Endometrial microvascular endothelial cells (primary cell): Measurements from ENCODE around the gene MAPK1. TPM values are rescaled to one million over a fixed set of nuclear protein-coding genes. Genes with fewer than 3 reads are reported as not detected.
"Not testable (repeated sequence)": the region's sequence is repeated elsewhere in the genome, so short reads cannot be mapped to it uniquely, and the experiment has no call there.

Experiments
- in situ Hi-C: cut with HindIII; loops from 2 replicates; pipeline ENCODE4 v1.10.0; 2017; ENCODE audit warnings: low sequenced_read_pairs, low pct_unique_long_range_greater_than_20kb; ENCODE audit errors: inconsistent ontology term
- total RNA-seq: library from RNA; depleted of rRNA; stranded (reverse); fragments of >200 nt; gene quantifications from one replicate; pipeline ENCODE4 v1.2.3, GENCODE V29; 2015; ENCODE audit errors: inconsistent ontology term

MAPK1 gene
- total RNA-seq, 1 donor from 2014 or later = 68.0 TPM

DNA sequence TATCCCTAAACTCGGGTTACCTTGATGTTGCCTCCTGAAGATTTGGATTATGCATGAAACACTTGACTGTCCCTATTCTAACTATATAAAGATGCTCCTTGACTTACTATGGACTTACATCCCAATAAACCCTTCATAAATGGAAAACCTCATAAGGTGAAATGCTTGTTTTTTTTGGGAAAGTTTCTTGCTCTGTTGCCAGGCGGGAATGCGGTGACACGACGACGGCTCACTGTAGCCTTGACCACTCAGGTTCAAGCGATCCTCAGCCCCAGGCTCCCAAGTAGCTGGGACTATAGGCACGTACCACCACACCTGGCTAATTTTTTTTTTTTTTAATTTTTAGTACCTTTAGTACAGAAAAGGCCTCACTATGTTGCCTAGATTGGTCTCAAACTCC, 10.6 kb downstream of the MAPK1 start:
- in situ Hi-C loops = no loop called here

DNA sequence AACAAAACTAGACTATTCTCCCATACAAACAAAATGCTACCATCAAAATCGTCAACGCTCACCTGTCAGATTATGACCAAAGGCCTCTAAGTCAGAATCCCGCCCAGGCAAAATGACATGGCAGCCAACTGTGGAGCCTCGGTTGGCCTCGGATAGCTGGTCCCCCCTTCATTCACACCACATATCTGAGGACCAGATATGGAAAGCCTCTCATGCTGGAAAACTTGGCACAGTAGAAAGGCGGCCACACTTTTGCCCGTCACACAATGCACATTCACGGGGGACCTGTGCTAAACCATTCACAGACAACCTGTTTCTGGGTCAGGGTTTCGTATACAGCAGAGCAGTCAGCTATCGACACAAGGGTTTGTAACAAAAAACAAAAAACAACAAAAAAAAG, 11.2 kb downstream of the MAPK1 start:
- in situ Hi-C loops = no loop called here

DNA sequence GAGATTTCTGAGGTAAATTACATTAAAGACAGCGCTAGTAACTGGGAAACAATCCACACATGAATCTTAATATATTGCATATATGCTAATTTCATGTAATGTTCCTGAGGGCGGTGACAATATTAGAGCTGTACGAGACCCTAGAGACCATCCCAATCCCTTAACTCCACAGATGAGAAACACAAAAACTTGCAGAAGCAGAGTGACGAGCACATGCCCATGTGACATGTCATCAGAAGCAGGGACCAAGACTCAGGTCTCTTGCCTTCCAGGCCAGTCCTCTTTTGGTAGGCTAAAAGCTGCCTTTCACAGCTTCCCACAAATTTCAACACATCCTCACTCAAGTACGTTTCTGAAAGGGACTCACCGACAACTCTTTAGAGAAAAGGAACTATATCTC, 11.8 kb downstream of the MAPK1 start:
- in situ Hi-C loops = no loop called here

- in situ Hi-C loops = no loop called here
Observed at GRCh38 chr22:21850660-21851059, 16.8 kb downstream of the MAPK1 start.

DNA sequence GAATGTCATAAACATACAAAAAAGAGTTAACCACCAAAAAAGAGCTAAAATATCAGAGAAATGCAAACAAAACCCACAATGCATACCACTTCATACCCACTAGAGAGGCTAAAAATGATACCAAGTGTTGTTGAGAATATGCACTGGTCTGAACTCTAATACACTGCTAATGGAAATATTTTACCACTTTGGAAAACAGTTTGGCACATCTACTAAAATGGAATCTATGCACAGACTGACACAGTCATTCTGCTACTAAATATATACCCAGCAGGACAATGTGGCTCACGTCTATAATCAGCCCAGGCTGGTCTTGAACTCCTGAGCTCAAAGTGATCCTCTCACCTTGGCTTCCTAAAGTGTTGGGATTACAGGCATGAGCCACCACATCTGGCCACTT, 18.0 kb downstream of the MAPK1 start:
- in situ Hi-C loops = no loop called here

GRCh38 chr22:21848057-21848456, 19.4 kb downstream of the MAPK1 start:
- in situ Hi-C loops = not testable (repeated sequence)

- in situ Hi-C loops = no loop called here
Observed at GRCh38 chr22:21845558-21846453, 21.6 kb downstream of the MAPK1 start.

DNA sequence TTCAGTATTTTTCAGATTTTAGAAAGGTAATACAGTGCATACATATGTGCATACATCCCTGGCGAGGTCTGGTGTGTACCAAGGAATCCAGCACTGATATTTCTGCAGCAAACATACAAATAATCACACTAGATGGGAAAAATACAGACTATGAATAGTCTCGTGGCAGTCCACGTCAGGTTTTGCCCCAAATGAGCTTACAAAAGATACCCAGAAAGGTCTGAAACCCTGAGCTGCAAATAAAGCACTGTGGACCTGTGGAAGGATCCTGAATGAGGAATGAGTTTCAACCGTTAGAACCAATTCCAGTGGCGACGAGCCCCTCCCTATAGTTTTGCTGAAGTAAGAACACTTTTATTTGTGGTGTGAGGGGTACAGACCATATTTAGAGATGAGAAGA, 24.5 kb downstream of the MAPK1 start:
- in situ Hi-C loops = no loop called here

- in situ Hi-C loops = no loop called here
Observed at GRCh38 chr22:21841422-21841821, 26.0 kb downstream of the MAPK1 start.

DNA sequence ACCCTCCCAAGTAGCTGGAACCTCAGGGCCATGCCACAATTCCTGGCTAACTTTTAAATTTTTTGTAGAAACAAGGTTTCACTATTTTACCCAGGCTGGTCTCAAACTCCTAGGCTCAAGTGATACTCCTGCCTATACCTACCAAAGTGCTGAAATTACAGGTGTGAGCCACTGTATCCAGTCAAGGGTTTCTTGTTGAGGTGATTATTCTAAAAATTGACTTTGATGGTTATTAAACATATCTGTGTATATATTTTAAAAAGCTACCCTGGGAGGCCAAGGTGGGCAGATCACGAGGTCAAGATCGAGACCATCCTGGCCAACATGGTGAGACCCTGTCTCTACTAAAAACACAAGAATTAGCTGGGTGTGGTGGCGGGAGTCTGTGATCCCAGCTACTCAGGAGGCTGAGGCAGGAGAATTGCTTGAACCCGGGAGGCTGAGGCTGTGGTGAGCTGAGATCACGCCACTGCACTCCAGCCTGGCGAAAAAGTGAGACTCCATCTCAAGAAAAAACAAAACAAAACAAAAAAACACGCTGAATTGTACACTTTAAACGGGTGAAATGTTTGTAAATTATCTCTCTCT, 27.1 kb downstream of the MAPK1 start:
- in situ Hi-C loops = no loop called here

- in situ Hi-C loops = no loop called here
Observed at GRCh38 chr22:21839765-21840140, 27.7 kb downstream of the MAPK1 start.

GRCh38 chr22:21839104-21839764, 28.2 kb downstream of the MAPK1 start:
- in situ Hi-C loops = not testable (repeated sequence)

GRCh38 chr22:21837248-21837979, 30.0 kb downstream of the MAPK1 start:
- in situ Hi-C loops = no loop called here

GRCh38 chr22:21836486-21836885, 31.0 kb downstream of the MAPK1 start:
- in situ Hi-C loops = not testable (repeated sequence)

GRCh38 chr22:21835378-21835777, 32.1 kb downstream of the MAPK1 start:
- in situ Hi-C loops = no loop called here

DNA sequence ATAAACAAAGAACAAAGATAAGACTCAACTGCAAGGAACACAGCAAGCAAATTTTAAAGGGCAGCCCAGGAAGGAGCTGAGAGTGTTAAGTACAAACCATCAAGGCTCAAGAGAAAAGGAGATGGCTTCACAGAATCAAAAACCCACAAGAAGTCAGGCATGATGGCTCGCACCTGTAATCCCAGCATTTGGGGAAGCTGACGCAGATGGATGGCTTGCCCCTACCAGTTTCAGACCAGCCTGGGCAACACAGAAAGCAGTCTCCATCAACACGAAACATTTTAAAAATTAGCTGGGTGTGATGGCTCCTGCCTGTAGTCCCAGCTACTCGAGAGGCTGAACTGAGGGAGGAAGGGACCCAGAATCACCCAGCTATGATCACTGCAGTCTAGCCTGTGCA, 32.6 kb downstream of the MAPK1 start:
- in situ Hi-C loops = no loop called here

DNA sequence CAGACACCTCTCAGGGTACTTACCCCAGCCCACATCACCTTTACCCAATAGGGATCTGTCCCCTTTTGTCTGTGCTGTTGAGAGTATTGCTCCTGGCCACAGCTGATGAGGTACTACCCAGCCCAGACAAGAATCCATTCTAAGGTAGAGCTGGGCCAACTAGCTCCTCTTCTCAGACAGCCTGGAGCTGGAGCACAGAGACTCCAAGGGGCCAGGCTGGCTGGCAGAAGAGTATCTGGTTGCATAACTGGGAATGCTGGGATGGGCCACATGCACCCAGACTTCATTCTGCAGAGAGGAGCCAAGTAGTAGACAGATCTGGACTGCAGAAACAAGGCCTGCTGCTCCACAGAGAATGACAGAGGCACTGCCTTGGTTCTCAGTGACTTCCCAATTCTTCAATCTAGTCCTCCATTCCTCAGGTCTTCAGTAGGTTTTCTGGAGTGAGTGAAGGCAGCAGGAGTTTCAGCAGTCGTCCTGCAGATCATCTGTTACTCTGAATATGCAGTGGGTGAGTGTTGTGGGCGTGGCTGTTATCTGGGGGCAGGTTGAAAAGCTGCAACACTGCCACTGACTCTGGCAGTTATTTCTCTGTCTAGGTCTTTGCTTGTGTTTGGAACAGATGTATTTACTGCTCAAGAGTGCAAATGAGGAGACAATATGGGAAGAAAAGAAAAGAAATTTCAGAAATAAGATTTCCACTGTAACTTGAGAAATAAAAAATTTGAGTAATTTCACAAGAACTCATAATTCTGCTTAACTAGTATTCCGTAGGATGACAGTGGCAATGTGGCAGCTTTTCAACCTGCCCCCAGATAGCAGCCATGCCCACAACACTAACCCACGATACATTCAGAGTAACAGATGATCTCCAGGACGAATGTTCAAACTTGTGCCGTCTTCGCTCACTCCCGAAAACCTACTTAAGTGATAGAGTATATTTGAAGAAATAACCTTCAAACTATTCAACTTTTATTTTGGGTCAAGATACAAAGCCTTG, 34.9 kb downstream of the MAPK1 start:
- in situ Hi-C loops = no loop called here

DNA sequence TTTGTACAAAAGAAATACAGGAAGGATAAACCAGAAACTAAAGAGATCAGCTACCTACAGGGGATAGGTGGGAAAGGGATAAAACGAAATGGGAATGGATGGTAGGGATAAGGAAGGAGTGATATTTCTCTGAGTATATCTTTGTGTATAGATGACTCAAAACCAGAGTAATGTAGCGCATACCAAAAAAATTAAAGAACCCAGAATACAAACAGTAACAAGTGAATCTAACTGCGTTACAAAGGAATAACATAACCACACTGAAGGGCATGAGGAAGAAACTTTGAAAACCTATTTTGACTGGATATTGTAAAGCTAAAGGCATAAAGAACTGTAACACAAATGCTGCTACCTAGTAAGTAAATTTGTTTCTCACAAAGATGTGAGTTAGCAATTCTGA, 37.9 kb downstream of the MAPK1 start:
- in situ Hi-C loops = no loop called here
